Naive B cell (primary cell): ENCODE measurements around the gene CCDC107. TPM values are rescaled to one million over a fixed set of nuclear protein-coding genes. Genes with fewer than 3 reads are reported as not detected.
"Not testable (repeated sequence)": the region's sequence is repeated elsewhere in the genome, so short reads cannot be mapped to it uniquely, and the experiment has no call there.

Experiments
- ATAC-seq, 2 donors: fragments of 150-1000 bp; cut with Tn5 transposase; 2 replicates each; pipeline ENCODE4 v1.10.0; 2021; ENCODE audit warnings: low read depth in 2 of 2, mild to moderate bottlenecking in 2 of 2, moderate library complexity in 2 of 2
- DNase-seq: peaks from one replicate; pipeline ENCODE4 v3.0.0; 2022
- H3K27ac Mint-ChIP-seq, 6 donors: one replicate each; pipeline ENCODE4 v1.8.0; 2020 to 2022; ENCODE audit warnings: mild to moderate bottlenecking in 6 of 6, mixed read lengths in 6 of 6, moderate library complexity in 5 of 6, inconsistent platforms in 2 of 6
- H3K27me3 Mint-ChIP-seq, 3 donors: one replicate each; pipeline ENCODE4 v1.8.0; 2021 to 2022; ENCODE audit warnings: mixed read lengths in 3 of 3, mild to moderate bottlenecking in 1 of 3
- H3K36me3 Mint-ChIP-seq, 2 donors: one replicate each; pipeline ENCODE4 v1.8.0; 2020 to 2022; ENCODE audit warnings: mixed read lengths in 2 of 2, inconsistent platforms in 1 of 2, mild to moderate bottlenecking in 1 of 2
- H3K4me1 Mint-ChIP-seq, 3 donors: one replicate each; pipeline ENCODE4 v1.8.0; 2020 to 2022; ENCODE audit warnings: mixed read lengths in 3 of 3, inconsistent platforms in 1 of 3, mild to moderate bottlenecking in 1 of 3, moderate library complexity in 1 of 3
- H3K4me3 Mint-ChIP-seq, 8 donors: one replicate each; pipeline ENCODE4 v1.8.0; 2020 to 2022; ENCODE audit warnings: mild to moderate bottlenecking in 8 of 8, mixed read lengths in 8 of 8, moderate library complexity in 8 of 8, inconsistent platforms in 2 of 8
- H3K9me3 Mint-ChIP-seq, 7 donors: one replicate each; pipeline ENCODE4 v1.8.0; 2020 to 2022; ENCODE audit warnings: mixed read lengths in 7 of 7, mild to moderate bottlenecking in 5 of 7, inconsistent platforms in 2 of 7, moderate library complexity in 1 of 7
- polyA plus RNA-seq, 6 donors: library from polyadenylated mRNA; unstranded; fragments of 300-500 nt; fragmentation: Illumina TruSeq; gene quantifications; one replicate each; pipeline ENCODE4 v1.2.3, GENCODE V29; 2021; ENCODE audit warnings: low read depth in 6 of 6

CCDC107 gene
- polyA plus RNA-seq, 6 donors from 2014 or later, result 42.7 to 60.2 (median 51.5) TPM

GRCh38 chr9:35618854-35619799, 39.0 kb upstream of the CCDC107 start:
- H3K27me3 Mint-ChIP-seq, result no peaks in the 10 kb centered on the region

GRCh38 chr9:35619800-35620158, 38.3 kb upstream of the CCDC107 start:
- H3K4me3 Mint-ChIP-seq, result peak overlapping the region; percentile 86 to 100 (median 98)
- H3K27ac Mint-ChIP-seq, result peak overlapping the region; percentile 93 to 99 (median 98)
- ATAC-seq (peak; percentile 60 to 61), DNase-seq (no peak)
- peaks cover 67 to 81% (median 78%) of the 10 kb centered on the region in 3 donors for H3K4me1 Mint-ChIP-seq
- H3K9me3 Mint-ChIP-seq, result peaks cover 0 to 2% (median 0%) of the 10 kb centered on the region in 7 donors
- H3K27me3 Mint-ChIP-seq, result no peaks in the 10 kb centered on the region
- H3K36me3 Mint-ChIP-seq, result peaks cover 1 to 28% of the 10 kb centered on the region in 2 donors

More at GRCh38 chr9:35618854-35619799, 39.0 kb upstream of the CCDC107 start:
- ATAC-seq, result peak; percentile 57 to 64
- Mint-ChIP-seq H3K36me3 (peaks cover 8 to 34% of the 10 kb centered on the region in 2 donors), H3K9me3 (peaks cover 0 to 2% (median 0%) of the 10 kb centered on the region in 7 donors), H3K27ac (peak overlapping the region; percentile 93 to 99 (median 98)), H3K4me3 (peak overlapping the region; percentile 86 to 100 (median 98)), H3K4me1 (peaks cover 74 to 83% (median 78%) of the 10 kb centered on the region in 3 donors)
- peak; percentile 86 for DNase-seq

GRCh38 chr9:35627575-35627974, 30.5 kb upstream of the CCDC107 start:
- Mint-ChIP-seq H3K27ac (peak overlapping the region; percentile 12 to 80 (median 70)), H3K9me3 (no peaks in the 10 kb centered on the region), H3K4me3 (peak overlapping the region in 3 of 8 donors; percentile 9 to 76 (median 71)), H3K4me1 (peaks cover 18 to 54% (median 38%) of the 10 kb centered on the region in 3 donors), H3K36me3 (no peaks in the 10 kb centered on the region), H3K27me3 (no peaks in the 10 kb centered on the region)
- ATAC-seq, result peak in 1 of 2 donors; percentile 30
- DNase-seq, result no peak

- DNase-seq (no peak), ATAC-seq (no peak)
- Mint-ChIP-seq H3K36me3 (no peaks in the 10 kb centered on the region), H3K4me1 (peaks cover 21 to 59% (median 42%) of the 10 kb centered on the region in 3 donors), H3K9me3 (no peaks in the 10 kb centered on the region), H3K4me3 (no peak overlapping the region), H3K27me3 (no peaks in the 10 kb centered on the region), H3K27ac (peak overlapping the region in 1 of 6 donors; percentile 33)
Measured at GRCh38 chr9:35628389-35628991, 29.6 kb upstream of the CCDC107 start.

GRCh38 chr9:35629597-35629996, 28.5 kb upstream of the CCDC107 start:
- DNase-seq, result no peak
- H3K36me3 Mint-ChIP-seq, result no peaks in the 10 kb centered on the region
- H3K27ac Mint-ChIP-seq, result peak overlapping the region in 3 of 6 donors; percentile 20 to 77 (median 36)
- H3K27me3 Mint-ChIP-seq, result no peaks in the 10 kb centered on the region
- no peak overlapping the region for H3K4me3 Mint-ChIP-seq
- H3K4me1 Mint-ChIP-seq, result peaks cover 31 to 65% (median 50%) of the 10 kb centered on the region in 3 donors
- ATAC-seq, result no peak
- no peaks in the 10 kb centered on the region for H3K9me3 Mint-ChIP-seq

GRCh38 chr9:35635730-35636129, 22.4 kb upstream of the CCDC107 start:
- Mint-ChIP-seq H3K4me3 (peak overlapping the region; percentile 67 to 90 (median 76)), H3K36me3 (peaks cover 0 to 7% of the 10 kb centered on the region in 2 donors), H3K9me3 (peaks cover 0 to 6% (median 0%) of the 10 kb centered on the region in 7 donors), H3K27me3 (no peaks in the 10 kb centered on the region), H3K4me1 (peaks cover 60 to 77% (median 73%) of the 10 kb centered on the region in 3 donors), H3K27ac (peak overlapping the region; percentile 90 to 99 (median 95))
- ATAC-seq (no peak), DNase-seq (no peak)

GRCh38 chr9:35636135-35636876, 21.8 kb upstream of the CCDC107 start:
- peak overlapping the region; percentile 90 to 99 (median 95) for H3K27ac Mint-ChIP-seq
- ATAC-seq, result peak; percentile 78 to 83
- no peaks in the 10 kb centered on the region for H3K27me3 Mint-ChIP-seq
- DNase-seq, result peak; percentile 74
- peaks cover 0 to 8% of the 10 kb centered on the region in 2 donors for H3K36me3 Mint-ChIP-seq
- peaks cover 0 to 6% (median 0%) of the 10 kb centered on the region in 7 donors for H3K9me3 Mint-ChIP-seq
- H3K4me1 Mint-ChIP-seq, result peaks cover 64 to 83% (median 79%) of the 10 kb centered on the region in 3 donors
- H3K4me3 Mint-ChIP-seq, result peak overlapping the region; percentile 67 to 90 (median 76)

DNA sequence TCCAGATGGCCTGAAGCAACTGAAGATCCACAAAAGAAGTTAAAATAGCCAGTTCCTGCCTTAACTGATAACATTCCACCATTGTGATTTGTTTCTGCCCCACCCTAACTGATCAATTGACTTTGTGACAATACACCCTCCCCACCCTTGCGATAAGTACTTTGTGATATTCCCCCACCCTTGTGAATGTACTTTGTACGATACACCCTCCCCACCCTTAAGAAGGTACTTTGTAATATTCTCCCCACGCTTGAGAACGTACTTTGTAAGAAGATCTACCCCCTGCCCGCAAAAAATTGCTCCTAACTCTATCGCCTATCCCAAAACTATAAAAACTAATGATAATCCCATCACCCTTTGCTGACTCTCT, 21.2 kb upstream of the CCDC107 start:
- not testable (repeated sequence) for H3K36me3 Mint-ChIP-seq, ATAC-seq, H3K27me3 Mint-ChIP-seq, H3K9me3 Mint-ChIP-seq, DNase-seq
- Mint-ChIP-seq H3K4me3 (peak overlapping the region; percentile 54 to 90 (median 76)), H3K27ac (peak overlapping the region; percentile 90 to 99 (median 95)), H3K4me1 (peaks cover 69 to 88% (median 84%) of the 10 kb centered on the region in 3 donors)

DNA sequence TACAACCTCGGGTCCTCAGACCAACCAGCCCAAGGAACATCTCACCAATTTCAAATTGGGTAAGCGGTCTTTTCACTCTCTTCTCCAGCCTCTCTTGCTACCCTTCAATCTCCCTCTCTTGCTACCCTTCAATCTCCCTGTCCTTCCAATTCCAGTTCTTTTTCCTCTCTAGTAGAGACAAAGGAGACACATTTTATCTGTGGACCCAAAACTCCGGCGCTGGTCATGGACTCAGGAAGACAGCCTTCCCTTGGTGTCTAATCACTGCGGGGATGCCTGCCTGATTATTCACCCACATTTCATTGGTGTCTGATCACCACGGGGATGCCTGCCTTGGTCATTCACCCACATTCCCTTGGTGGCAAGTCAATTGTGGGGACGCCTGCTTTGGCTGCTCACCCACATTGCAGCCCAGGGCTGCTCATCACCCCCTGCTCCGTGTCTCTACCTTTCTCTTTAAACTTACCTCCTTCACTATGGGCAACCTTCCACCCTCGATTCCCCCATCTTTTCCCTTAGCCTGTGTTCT, 20.6 kb upstream of the CCDC107 start:
- Mint-ChIP-seq H3K27ac (peak overlapping the region; percentile 90 to 99 (median 95)), H3K4me1 (peaks cover 69 to 95% (median 83%) of the 10 kb centered on the region in 3 donors), H3K4me3 (peak overlapping the region; percentile 46 to 90 (median 77))
- not testable (repeated sequence) for H3K36me3 Mint-ChIP-seq, DNase-seq, H3K9me3 Mint-ChIP-seq, ATAC-seq, H3K27me3 Mint-ChIP-seq

DNA sequence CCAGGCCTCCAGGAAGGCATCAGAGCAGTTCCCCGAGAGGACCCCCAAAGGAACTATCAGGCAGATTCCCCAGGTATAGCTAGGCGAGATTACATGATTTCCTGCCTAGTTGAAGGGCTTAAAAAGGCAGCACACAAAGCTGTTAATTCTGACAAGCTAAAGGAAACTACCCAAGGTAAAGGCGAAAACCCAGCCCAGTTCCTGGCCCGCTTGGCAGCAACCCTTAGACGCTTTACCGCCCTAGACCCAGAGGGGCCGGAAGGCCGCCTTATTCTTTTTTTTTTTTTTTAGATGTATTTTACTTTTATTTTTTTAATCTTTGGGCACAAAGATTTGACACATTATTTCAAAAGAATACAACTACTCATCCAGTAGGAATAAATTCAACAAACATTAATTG, 19.3 kb upstream of the CCDC107 start:
- peak overlapping the region; percentile 90 to 99 (median 95) for H3K27ac Mint-ChIP-seq
- H3K36me3 Mint-ChIP-seq, DNase-seq, H3K9me3 Mint-ChIP-seq, H3K27me3 Mint-ChIP-seq: not testable (repeated sequence)
- H3K4me3 Mint-ChIP-seq, result peak overlapping the region in 7 of 8 donors; percentile 45 to 88 (median 74)
- H3K4me1 Mint-ChIP-seq, result peaks cover 68 to 98% (median 87%) of the 10 kb centered on the region in 3 donors
- peak; percentile 20 to 23 for ATAC-seq

- DNase-seq, H3K36me3 Mint-ChIP-seq, H3K27me3 Mint-ChIP-seq, H3K9me3 Mint-ChIP-seq: not testable (repeated sequence)
- Mint-ChIP-seq H3K4me1 (peaks cover 65 to 97% (median 83%) of the 10 kb centered on the region in 3 donors), H3K27ac (peak overlapping the region; percentile 90 to 98 (median 94)), H3K4me3 (peak overlapping the region; percentile 55 to 88 (median 70))
- peak; percentile 20 for ATAC-seq
Measured at GRCh38 chr9:35639225-35639624, 18.9 kb upstream of the CCDC107 start.

DNA sequence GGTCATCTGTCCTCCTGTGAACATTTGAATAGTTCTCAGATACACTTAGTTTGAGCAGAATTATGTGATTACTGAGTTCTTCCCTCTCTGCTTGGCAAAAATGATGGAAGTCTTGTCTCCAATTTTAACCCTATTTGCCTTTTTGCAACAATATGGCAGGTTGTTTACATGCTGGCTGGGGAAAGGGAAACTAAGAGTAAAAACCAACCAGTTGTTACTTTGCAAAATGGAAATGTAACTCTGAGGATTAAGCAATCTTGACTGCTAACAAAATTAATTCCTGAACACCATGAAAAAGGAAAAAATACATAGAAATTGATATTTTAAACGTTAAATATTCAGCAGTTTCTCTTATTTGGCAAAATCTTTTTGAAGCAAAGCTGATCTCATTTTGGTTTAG, 18.5 kb upstream of the CCDC107 start:
- H3K27ac Mint-ChIP-seq, result peak overlapping the region; percentile 90 to 98 (median 94)
- H3K27me3 Mint-ChIP-seq, result no peaks in the 10 kb centered on the region
- H3K4me1 Mint-ChIP-seq, result peaks cover 65 to 97% (median 83%) of the 10 kb centered on the region in 3 donors
- peaks cover 0 to 8% of the 10 kb centered on the region in 2 donors for H3K36me3 Mint-ChIP-seq
- H3K4me3 Mint-ChIP-seq, result peak overlapping the region; percentile 55 to 88 (median 70)
- peaks cover 0 to 6% (median 0%) of the 10 kb centered on the region in 7 donors for H3K9me3 Mint-ChIP-seq
- DNase-seq, result no peak
- ATAC-seq, result no peak
